Ascending aorta (tissue), 2 donors: ENCODE measurements around the gene SLC25A12. TPM values are rescaled to one million over a fixed set of nuclear protein-coding genes. Genes with fewer than 3 reads are reported as not detected.

Experiments
- DNase-seq, 2 donors: peaks; one replicate each; pipeline ENCODE4 v3.0.0-alpha.2; 2019; ENCODE audit warnings: low spot score in 2 of 2
- H3K27ac ChIP-seq, 2 donors: fragments of 200-600 bp; sonication (generic); one replicate each; pipeline ENCODE4 v1.5.1; 2016 to 2017; ENCODE audit warnings: mild to moderate bottlenecking in 1 of 2
- H3K27me3 ChIP-seq: fragments of 200-600 bp; sonication (generic); one replicate; pipeline ENCODE4 v1.5.1; 2017
- H3K36me3 ChIP-seq, 2 donors: fragments of 200-600 bp; sonication (generic); one replicate each; pipeline ENCODE4 v1.5.1; 2016
- H3K4me1 ChIP-seq, 2 donors: fragments of 200-600 bp; sonication (generic); one replicate each; pipeline ENCODE4 v1.5.1; 2016 to 2017; ENCODE audit warnings: mild to moderate bottlenecking in 1 of 2
- H3K4me3 ChIP-seq, 2 donors: fragments of 200-600 bp; sonication (generic); one replicate each; pipeline ENCODE4 v1.5.1; 2016 to 2017; ENCODE audit warnings: mild to moderate bottlenecking in 1 of 2
- H3K9me3 ChIP-seq, 2 donors: fragments of 200-600 bp; sonication (generic); one replicate each; pipeline ENCODE4 v1.5.1; 2016
- CTCF ChIP-seq, 3 experiments: fragments of 200-600 bp in 2 of 3; fragments of 450-650 bp in 1 of 3; sonication (generic) in 2 of 3; IDR thresholded peaks; one replicate each; pipeline ENCODE4 v1.5.1; 2016 to 2019; ENCODE audit warnings: antibody characterized with exemption in 3 of 3, mild to moderate bottlenecking in 1 of 3, moderate library complexity in 1 of 3
- intact Hi-C: fragments of 100-400 bp; cut with DNase I; formaldehyde crosslinking; loops from one replicate; pipeline ENCODE4 v1.15.1; 2023
- total RNA-seq: library from RNA; depleted of rRNA; stranded (reverse); fragments of >200 nt; gene quantifications from one replicate; pipeline ENCODE4 v1.1.0, GENCODE V29; 2016

The SLC25A12 gene
- total RNA-seq, 1 donor from 2014 or later, result 11.9 TPM

GRCh38 chr2:171793691-171794678 lies 100.1 kb downstream of the SLC25A12 start:
- intact Hi-C loops, result no loop called here
- Histone ChIP-seq H3K4me3 (no peak overlapping the region), H3K27ac (no peak overlapping the region), H3K9me3 (no peaks in the 10 kb centered on the region), H3K27me3 (no peaks in the 10 kb centered on the region), H3K36me3 (peaks cover 16 to 52% of the 10 kb centered on the region in 2 donors), H3K4me1 (no peaks in the 10 kb centered on the region)
- no peak for DNase-seq
- TF ChIP-seq CTCF (IDR thresholded peaks at IDR 0.05), result no peak

DNA sequence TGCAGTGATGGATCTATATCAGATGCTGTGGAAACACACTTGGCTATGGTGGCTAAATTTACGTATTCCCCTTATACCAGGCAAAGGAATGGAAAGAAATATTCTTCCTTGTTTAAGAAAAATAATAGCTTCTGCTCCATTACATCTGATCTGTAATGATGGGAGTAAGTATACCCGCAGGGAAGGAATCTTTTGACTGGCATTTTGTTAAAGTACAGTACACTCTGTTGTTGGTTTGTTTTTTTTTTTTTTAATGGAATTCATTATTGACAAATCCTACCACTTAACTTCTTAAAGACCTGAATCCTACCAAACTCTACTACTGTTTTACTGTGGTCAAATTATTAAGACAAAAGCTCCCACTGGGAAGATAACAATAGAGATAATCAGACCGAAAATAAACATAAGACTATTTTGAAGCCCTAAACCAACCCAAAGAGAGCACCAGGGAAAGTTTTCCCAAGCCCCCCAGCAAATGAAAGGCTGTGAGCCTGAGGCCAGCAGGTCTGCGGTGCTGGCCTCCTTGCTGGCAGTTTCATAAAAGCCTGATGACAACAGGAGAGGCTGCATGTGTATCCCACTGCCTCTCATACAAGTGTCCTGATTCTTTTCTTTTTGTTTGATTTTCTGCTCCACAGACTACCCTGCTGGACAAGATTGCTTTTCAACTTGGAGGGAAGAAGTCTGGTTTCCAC lies 101.0 kb downstream of the SLC25A12 start:
- intact Hi-C loops, result no loop called here
- no peak for DNase-seq
- peaks cover 16 to 57% of the 10 kb centered on the region in 2 donors for H3K36me3 ChIP-seq

GRCh38 chr2:171792157-171792556 lies 101.9 kb downstream of the SLC25A12 start:
- intact Hi-C loops, result no loop called here
- peaks cover 20 to 65% of the 10 kb centered on the region in 2 donors for H3K36me3 ChIP-seq
- TF ChIP-seq CTCF (IDR thresholded peaks at IDR 0.05), result no peak

More for the DNA sequence above, 101.0 kb downstream of the SLC25A12 start:
- no peak for TF ChIP-seq CTCF (IDR thresholded peaks at IDR 0.05)
- Histone ChIP-seq H3K9me3 (no peaks in the 10 kb centered on the region), H3K4me3 (no peak overlapping the region), H3K4me1 (no peaks in the 10 kb centered on the region), H3K27ac (no peak overlapping the region), H3K27me3 (no peaks in the 10 kb centered on the region)

DNA sequence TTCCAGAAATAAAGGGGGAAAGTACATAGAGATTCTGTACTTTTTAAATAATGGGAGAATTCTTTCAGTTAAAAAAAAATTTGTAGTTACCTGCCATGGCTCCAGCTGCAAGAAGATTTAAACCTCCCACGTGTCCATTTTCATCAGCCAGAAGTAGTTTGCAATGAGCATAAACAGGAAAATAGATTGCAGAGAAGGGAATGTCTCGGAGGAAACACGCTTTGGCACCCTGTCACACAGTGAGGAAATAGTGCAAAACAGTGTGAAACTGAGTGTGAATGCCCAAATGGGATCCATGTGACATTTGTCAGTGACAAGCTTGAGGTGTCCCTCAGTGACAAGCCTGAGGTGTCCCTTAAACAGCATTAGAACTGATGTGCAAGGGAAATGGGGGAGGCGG lies 102.7 kb downstream of the SLC25A12 start:
- no peak overlapping the region for H3K27ac ChIP-seq
- no peak for DNase-seq
- no peak for TF ChIP-seq CTCF (IDR thresholded peaks at IDR 0.05)
- H3K4me3 ChIP-seq, result no peak overlapping the region
- no peaks in the 10 kb centered on the region for H3K4me1 ChIP-seq
- H3K36me3 ChIP-seq, result peaks cover 20 to 73% of the 10 kb centered on the region in 2 donors
- no peaks in the 10 kb centered on the region for H3K9me3 ChIP-seq
- intact Hi-C loops, result no loop called here
- no peaks in the 10 kb centered on the region for H3K27me3 ChIP-seq

More at GRCh38 chr2:171792157-171792556, 101.9 kb downstream of the SLC25A12 start:
- Histone ChIP-seq H3K4me1 (no peaks in the 10 kb centered on the region), H3K27ac (no peak overlapping the region), H3K9me3 (no peaks in the 10 kb centered on the region), H3K27me3 (no peaks in the 10 kb centered on the region), H3K4me3 (no peak overlapping the region)
- DNase-seq, result no peak

- H3K27me3 ChIP-seq, result no peaks in the 10 kb centered on the region
- no peaks in the 10 kb centered on the region for H3K4me1 ChIP-seq
- H3K27ac ChIP-seq, result no peak overlapping the region
- H3K4me3 ChIP-seq, result no peak overlapping the region
- H3K9me3 ChIP-seq, result no peaks in the 10 kb centered on the region
- DNase-seq, result no peak
- TF ChIP-seq CTCF (IDR thresholded peaks at IDR 0.05), result no peak
- intact Hi-C loops, result no loop called here
- H3K36me3 ChIP-seq, result peaks cover 25 to 85% of the 10 kb centered on the region in 2 donors
These were observed 104.1 kb downstream of the SLC25A12 start for GRCh38 chr2:171789956-171790355.
